ENCODE data around the gene GARNL3.

The GARNL3 gene

GRCh38 chr9:127264462-127265219 is at the start of gene GARNL3:
TSS of gene GARNL3 (plus strand) at chr9:127264774. CDS start at chr9:127264878, 104 bp downstream.
- FAIRE-seq (no peak), DNase-seq (ENCODE audit: extremely low spot score, insufficient read length, low read depth) (no peak)

GRCh38 chr9:127215268-127216209 is 49.0 kb upstream of the GARNL3 start:
- DNase-seq (ENCODE audit: extremely low spot score, insufficient read length, low read depth) (no peak), FAIRE-seq (no peak)

GRCh38 chr9:127216210-127216887 is 48.2 kb upstream of the GARNL3 start:
- FAIRE-seq (no peak), DNase-seq (ENCODE audit: extremely low spot score, insufficient read length, low read depth) (no peak)

- no peak for DNase-seq (ENCODE audit: extremely low spot score, insufficient read length, low read depth)
- no peak for FAIRE-seq
Measured at GRCh38 chr9:127216888-127217217, 47.7 kb upstream of the GARNL3 start.

GRCh38 chr9:127218818-127219217 is 45.8 kb upstream of the GARNL3 start:
- no peak for FAIRE-seq
- no peak for DNase-seq (ENCODE audit: extremely low spot score, insufficient read length, low read depth)

GRCh38 chr9:127219520-127219919 is 45.1 kb upstream of the GARNL3 start:
- no peak for FAIRE-seq
- DNase-seq (ENCODE audit: extremely low spot score, insufficient read length, low read depth) = no peak

GRCh38 chr9:127221695-127222094 is 42.9 kb upstream of the GARNL3 start:
- no peak for DNase-seq (ENCODE audit: extremely low spot score, insufficient read length, low read depth)
- FAIRE-seq = no peak

GRCh38 chr9:127222388-127223095 is 42.0 kb upstream of the GARNL3 start:
- no peak for FAIRE-seq
- no peak for DNase-seq (ENCODE audit: extremely low spot score, insufficient read length, low read depth)

- no peak for FAIRE-seq
Measured at GRCh38 chr9:127223266-127223665, 41.3 kb upstream of the GARNL3 start.

GRCh38 chr9:127223810-127224177 is 40.8 kb upstream of the GARNL3 start:
- FAIRE-seq = no peak
- DNase-seq (ENCODE audit: extremely low spot score, insufficient read length, low read depth) = no peak

More at GRCh38 chr9:127223266-127223665, 41.3 kb upstream of the GARNL3 start:
- no peak for DNase-seq (ENCODE audit: extremely low spot score, insufficient read length, low read depth)

- peak; percentile 59 for FAIRE-seq
- DNase-seq (ENCODE audit: extremely low spot score, insufficient read length, low read depth) = peak; percentile 84
Measured at GRCh38 chr9:127224178-127224882, 40.2 kb upstream of the GARNL3 start.

GRCh38 chr9:127224883-127225739 is 39.5 kb upstream of the GARNL3 start:
- peak; percentile 99 for DNase-seq (ENCODE audit: extremely low spot score, insufficient read length, low read depth)
- FAIRE-seq = peak; percentile 42

GRCh38 chr9:127225801-127226625 is 38.6 kb upstream of the GARNL3 start:
- FAIRE-seq (no peak), DNase-seq (ENCODE audit: extremely low spot score, insufficient read length, low read depth) (no peak)

GRCh38 chr9:127229691-127230417 is 34.7 kb upstream of the GARNL3 start:
- FAIRE-seq (no peak), DNase-seq (ENCODE audit: extremely low spot score, insufficient read length, low read depth) (no peak)

GRCh38 chr9:127231666-127232065 is 32.9 kb upstream of the GARNL3 start:
- FAIRE-seq (no peak), DNase-seq (ENCODE audit: extremely low spot score, insufficient read length, low read depth) (no peak)

GRCh38 chr9:127232833-127233549 is 31.6 kb upstream of the GARNL3 start:
- DNase-seq (ENCODE audit: extremely low spot score, insufficient read length, low read depth) = no peak
- no peak for FAIRE-seq

All from GM18507 (cell line).